Neuronal stem cell (in vitro differentiated cells): Measurements from ENCODE around the gene DEPP1.

Experiments
- DNase-seq: peaks from one replicate; pipeline ENCODE4 v3.0.0-alpha.2; 2013; ENCODE audit warnings: low spot score
- H2AFZ ChIP-seq: one replicate; pipeline ENCODE4 v1.6.1; 2013; ENCODE audit warnings: mild to moderate bottlenecking, low read length, inconsistent platforms
- H2AK5ac ChIP-seq: 2 replicates; pipeline ENCODE4 v1.6.1; 2013; ENCODE audit warnings: low read depth, mild to moderate bottlenecking, inconsistent platforms, low read length, moderate library complexity, mixed read lengths
- H2BK120ac ChIP-seq: 2 replicates; pipeline ENCODE4 v1.6.1; 2013; ENCODE audit warnings: low read depth, mild to moderate bottlenecking, inconsistent platforms, low read length, moderate library complexity, mixed read lengths
- H2BK12ac ChIP-seq: one replicate; pipeline ENCODE4 v1.6.1; 2013; ENCODE audit warnings: low read length, inconsistent platforms
- H2BK15ac ChIP-seq: 2 replicates; pipeline ENCODE4 v1.6.1; 2013; ENCODE audit warnings: mild to moderate bottlenecking, low read length, inconsistent platforms, mixed read lengths
- H2BK5ac ChIP-seq: one replicate; pipeline ENCODE4 v1.6.1; 2013; ENCODE audit warnings: inconsistent platforms, mild to moderate bottlenecking, low read length, moderate library complexity
- H3K14ac ChIP-seq: one replicate; pipeline ENCODE4 v1.6.1; 2013; ENCODE audit warnings: low read length, inconsistent platforms
- H3K18ac ChIP-seq: 2 replicates; pipeline ENCODE4 v1.6.1; 2013; ENCODE audit warnings: low read length, inconsistent platforms
- H3K23ac ChIP-seq: 2 replicates; pipeline ENCODE4 v1.6.1; 2013; ENCODE audit warnings: low read depth, mild to moderate bottlenecking, mixed read lengths, low read length, inconsistent platforms; ENCODE audit not compliant: poor library complexity
- H3K27ac ChIP-seq: replicated peaks from 3 replicates; pipeline ENCODE4 v1.5.1; 2013; ENCODE audit warnings: low read length, inconsistent platforms
- H3K27me3 ChIP-seq, 3 experiments: 2 replicates each; pipeline ENCODE4 v1.6.1; 2013; ENCODE audit warnings: low read length in 3 of 3, mild to moderate bottlenecking in 2 of 3, inconsistent platforms in 1 of 3, low read depth in 1 of 3, mixed read lengths in 1 of 3, moderate library complexity in 1 of 3; ENCODE audit not compliant: control insufficient read depth in 3 of 3, insufficient read depth in 3 of 3
- H3K36me3 ChIP-seq, 2 donors: replicated peaks in 1 of 2; 2 replicates each; pipeline ENCODE4 v1.6.1; 2013; ENCODE audit warnings: low read length in 2 of 2; ENCODE audit not compliant: control insufficient read depth in 2 of 2, insufficient read depth in 2 of 2
- H3K4ac ChIP-seq: 2 replicates; pipeline ENCODE4 v1.6.1; 2013; ENCODE audit warnings: inconsistent platforms, mild to moderate bottlenecking, low read length, moderate library complexity
- H3K4me1 ChIP-seq, 2 donors: 1 replicate in 1 of 2; 2 replicates in 1 of 2; pipeline ENCODE4 v1.6.1; 2013; ENCODE audit warnings: low read length in 2 of 2, low read depth in 1 of 2; ENCODE audit not compliant: control insufficient read depth in 2 of 2, insufficient read depth in 1 of 2
- H3K4me2 ChIP-seq: one replicate; pipeline ENCODE4 v1.6.1; 2013; ENCODE audit warnings: mild to moderate bottlenecking, low read length, inconsistent platforms; ENCODE audit not compliant: insufficient read depth, poor library complexity, severe bottlenecking
- H3K4me3 ChIP-seq, 2 donors: 2 replicates each; pipeline ENCODE4 v1.5.1; 2013; ENCODE audit warnings: low read length in 2 of 2, mild to moderate bottlenecking in 2 of 2, inconsistent platforms in 1 of 2, moderate library complexity in 1 of 2
- H3K79me1 ChIP-seq: one replicate; pipeline ENCODE4 v1.6.1; 2013; ENCODE audit warnings: low read depth, mild to moderate bottlenecking, inconsistent platforms, low read length, moderate library complexity
- H3K9ac ChIP-seq: one replicate; pipeline ENCODE4 v1.6.1; 2013; ENCODE audit warnings: mild to moderate bottlenecking, low read depth, low read length, inconsistent platforms; ENCODE audit not compliant: poor library complexity
- H3K9me3 ChIP-seq, 2 donors: replicated peaks in 1 of 2; 2 replicates each; pipeline versions ENCODE3 to v1.6.1; 2013; ENCODE audit warnings: low read length in 2 of 2, mild to moderate bottlenecking in 2 of 2, inconsistent platforms in 1 of 2, low read depth in 1 of 2, mixed read lengths in 1 of 2, moderate library complexity in 1 of 2; ENCODE audit not compliant: control insufficient read depth in 2 of 2, insufficient read depth in 1 of 2
- H4K8ac ChIP-seq: one replicate; pipeline ENCODE4 v1.6.1; 2013; ENCODE audit warnings: low read depth, mild to moderate bottlenecking, inconsistent platforms, low read length, moderate library complexity
- H4K91ac ChIP-seq: one replicate; pipeline ENCODE4 v1.6.1; 2013; ENCODE audit warnings: low read length, low read depth, mild to moderate bottlenecking, inconsistent platforms; ENCODE audit not compliant: poor library complexity
- WGBS, 2 donors: extraction: QIAGEN DNeasy Blood & Tissue Kit; methylation state at CpG; one replicate each; pipeline ENCODE4 v1.1.7; 2013; ENCODE audit warnings: missing lambda C conversion rate in 2 of 2, mixed read lengths in 1 of 2; ENCODE audit not compliant: insufficient read length in 2 of 2, insufficient replicate concordance in 1 of 2; ENCODE audit errors: extremely low coverage in 2 of 2; 5-methylcytosine and 5-hydroxymethylcytosine counted together

Gene DEPP1

GRCh38 chr10:44958898-44959246 lies 19.7 kb downstream of the DEPP1 start:
- Histone ChIP-seq H2AFZ (peak overlapping the region; percentile 98), H3K27me3 (peaks cover 0 to 2% (median 0%) of the 10 kb centered on the region in 3 experiments), H2AK5ac (no peak overlapping the region), H2BK12ac (no peak overlapping the region), H3K4me3 (peak overlapping the region; percentile 73 to 86), H3K9ac (peak overlapping the region; percentile 84), H3K27ac (no peak overlapping the region), H4K91ac (no peak overlapping the region), H3K79me1 (no peaks in the 10 kb centered on the region), H3K18ac (no peak overlapping the region), H3K4me1 (peaks cover 24 to 40% of the 10 kb centered on the region in 2 donors), H2BK15ac (no peak overlapping the region), H4K8ac (no peak overlapping the region), H3K14ac (no peak overlapping the region), H2BK120ac (peak overlapping the region; percentile 2), H2BK5ac (peak overlapping the region; percentile 69), H3K4me2 (peak overlapping the region; percentile 59), H3K9me3 (peaks cover 0 to 2% of the 10 kb centered on the region in 2 donors), H3K4ac (no peak overlapping the region), H3K23ac (no peak overlapping the region), H3K36me3 (peaks cover 2 to 7% of the 10 kb centered on the region in 2 donors)
- no CpG with 5 or more reads among the region's 6 CpGs for WGBS, 2 donors
- no peak for DNase-seq

GRCh38 chr10:44958196-44958897 lies 20.3 kb downstream of the DEPP1 start:
- Histone ChIP-seq H3K4me2 (no peak overlapping the region), H2BK12ac (no peak overlapping the region), H3K27ac (no peak overlapping the region), H4K91ac (no peak overlapping the region), H2AFZ (no peak overlapping the region), H2AK5ac (no peak overlapping the region), H3K4me1 (peaks cover 19 to 37% of the 10 kb centered on the region in 2 donors), H3K14ac (no peak overlapping the region), H3K27me3 (peaks cover 0 to 2% (median 0%) of the 10 kb centered on the region in 3 experiments), H3K18ac (no peak overlapping the region), H3K9me3 (peaks cover 0 to 2% of the 10 kb centered on the region in 2 donors), H2BK15ac (no peak overlapping the region), H3K4me3 (peak overlapping the region in 1 of 2 donors; percentile 73), H2BK120ac (no peak overlapping the region), H4K8ac (no peak overlapping the region), H3K36me3 (peaks cover 2 to 7% of the 10 kb centered on the region in 2 donors), H3K79me1 (no peaks in the 10 kb centered on the region), H3K4ac (no peak overlapping the region), H2BK5ac (no peak overlapping the region), H3K9ac (no peak overlapping the region), H3K23ac (no peak overlapping the region)
- no CpG with 5 or more reads among the region's 5 CpGs for WGBS, 2 donors
- no peak for DNase-seq

- H2AFZ ChIP-seq: no peak overlapping the region
- H3K36me3 ChIP-seq: peaks cover 0 to 7% of the 10 kb centered on the region in 2 donors
- H2BK120ac ChIP-seq: no peak overlapping the region
- H3K4ac ChIP-seq: no peak overlapping the region
- H2BK12ac ChIP-seq: no peak overlapping the region
- H3K4me3 ChIP-seq: no peak overlapping the region
- no peaks in the 10 kb centered on the region for H3K79me1 ChIP-seq
- no peak overlapping the region for H3K9ac ChIP-seq
- H4K91ac ChIP-seq: no peak overlapping the region
- no CpG with 5 or more reads among the region's 4 CpGs for WGBS, 2 donors
- peaks cover 16 to 39% of the 10 kb centered on the region in 2 donors for H3K4me1 ChIP-seq
- no peak overlapping the region for H3K4me2 ChIP-seq
- H3K18ac ChIP-seq: no peak overlapping the region
- no peak overlapping the region for H3K27ac ChIP-seq
- peaks cover 0 to 2% of the 10 kb centered on the region in 2 donors for H3K9me3 ChIP-seq
- no peak overlapping the region for H2BK15ac ChIP-seq
- H2AK5ac ChIP-seq: no peak overlapping the region
- H4K8ac ChIP-seq: no peak overlapping the region
- peaks cover 0 to 2% (median 0%) of the 10 kb centered on the region in 3 experiments for H3K27me3 ChIP-seq
- no peak overlapping the region for H3K23ac ChIP-seq
- DNase-seq: no peak
- H2BK5ac ChIP-seq: no peak overlapping the region
- H3K14ac ChIP-seq: no peak overlapping the region
Observed at GRCh38 chr10:44956717-44957706, 21.6 kb downstream of the DEPP1 start.

GRCh38 chr10:44956226-44956625 lies 22.4 kb downstream of the DEPP1 start:
- Histone ChIP-seq H3K27me3 (peaks cover 0 to 2% (median 0%) of the 10 kb centered on the region in 3 experiments), H4K91ac (no peak overlapping the region), H2BK12ac (no peak overlapping the region), H3K14ac (no peak overlapping the region), H2BK15ac (no peak overlapping the region), H3K9me3 (peaks cover 0 to 2% of the 10 kb centered on the region in 2 donors), H3K23ac (no peak overlapping the region), H3K9ac (no peak overlapping the region), H3K18ac (no peak overlapping the region), H2BK5ac (no peak overlapping the region), H3K27ac (no peak overlapping the region), H3K4me2 (no peak overlapping the region), H2AFZ (no peak overlapping the region), H2AK5ac (no peak overlapping the region), H4K8ac (no peak overlapping the region), H3K36me3 (peaks cover 0 to 7% of the 10 kb centered on the region in 2 donors), H3K4ac (no peak overlapping the region), H3K4me1 (peaks cover 16 to 34% of the 10 kb centered on the region in 2 donors), H3K79me1 (no peaks in the 10 kb centered on the region), H2BK120ac (no peak overlapping the region), H3K4me3 (no peak overlapping the region)
- WGBS, 2 donors: no CpG with 5 or more reads among the region's 4 CpGs
- DNase-seq: no peak
